Measurements from ENCODE around the gene CTDNEP1. TPM values are rescaled to one million over a fixed set of nuclear protein-coding genes. Genes with fewer than 3 reads are reported as not detected.

Gene CTDNEP1
- total RNA-seq, 1 donor from 2014 or later = 103 TPM

GRCh38 chr17:7211491-7212273, 39.9 kb downstream of the CTDNEP1 start:
- Mint-ChIP-seq H3K27me3 (ENCODE audit: low read depth, unreplicated experiment) (no peaks in the 10 kb centered on the region), H3K9me3 (ENCODE audit: unreplicated experiment) (no peaks in the 10 kb centered on the region), H3K36me3 (ENCODE audit: low read depth, unreplicated experiment) (peaks cover 12% of the 10 kb centered on the region), H3K4me1 (ENCODE audit: low read depth, unreplicated experiment) (peaks cover 37% of the 10 kb centered on the region), H3K4me3 (ENCODE audit: unreplicated experiment) (peak overlapping the region; percentile 61), H3K27ac (ENCODE audit: unreplicated experiment) (no peak overlapping the region)
- peaks cover 36% of the 10 kb centered on the region for H3K4me1 ChIP-seq (ENCODE audit: insufficient read depth, low read length)
- no peak overlapping the region for H2AFZ ChIP-seq (ENCODE audit: low read depth, low read length)
- TF ChIP-seq, protein P1, sequence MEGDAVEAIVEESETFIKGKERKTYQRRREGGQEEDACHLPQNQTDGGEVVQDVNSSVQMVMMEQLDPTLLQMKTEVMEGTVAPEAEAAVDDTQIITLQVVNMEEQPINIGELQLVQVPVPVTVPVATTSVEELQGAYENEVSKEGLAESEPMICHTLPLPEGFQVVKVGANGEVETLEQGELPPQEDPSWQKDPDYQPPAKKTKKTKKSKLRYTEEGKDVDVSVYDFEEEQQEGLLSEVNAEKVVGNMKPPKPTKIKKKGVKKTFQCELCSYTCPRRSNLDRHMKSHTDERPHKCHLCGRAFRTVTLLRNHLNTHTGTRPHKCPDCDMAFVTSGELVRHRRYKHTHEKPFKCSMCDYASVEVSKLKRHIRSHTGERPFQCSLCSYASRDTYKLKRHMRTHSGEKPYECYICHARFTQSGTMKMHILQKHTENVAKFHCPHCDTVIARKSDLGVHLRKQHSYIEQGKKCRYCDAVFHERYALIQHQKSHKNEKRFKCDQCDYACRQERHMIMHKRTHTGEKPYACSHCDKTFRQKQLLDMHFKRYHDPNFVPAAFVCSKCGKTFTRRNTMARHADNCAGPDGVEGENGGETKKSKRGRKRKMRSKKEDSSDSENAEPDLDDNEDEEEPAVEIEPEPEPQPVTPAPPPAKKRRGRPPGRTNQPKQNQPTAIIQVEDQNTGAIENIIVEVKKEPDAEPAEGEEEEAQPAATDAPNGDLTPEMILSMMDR (IDR thresholded peaks at IDR 0.05; ENCODE audit: insufficient read depth, low read depth, low read length) = no peak
- DNase-seq (ENCODE audit: low read depth) (no peak), FAIRE-seq (no peak)
- H3K9me3 ChIP-seq (ENCODE audit: insufficient read depth, low read depth, low read length) = no peaks in the 10 kb centered on the region
- peak overlapping the region; percentile 70 for H3K4me2 ChIP-seq (ENCODE audit: low read length)
- H3K27me3 ChIP-seq (ENCODE audit: insufficient read depth, low read length) = no peaks in the 10 kb centered on the region
- no peak overlapping the region for H3K27ac ChIP-seq (ENCODE audit: low read depth, low read length)
- no peaks in the 10 kb centered on the region for H3K36me3 ChIP-seq (ENCODE audit: insufficient read depth, low read length)
- H4K20me1 ChIP-seq (ENCODE audit: insufficient read depth, low read length) = peaks cover 86% of the 10 kb centered on the region
- no peak overlapping the region for H3K9ac ChIP-seq (ENCODE audit: low read length)
- H3K79me2 ChIP-seq (ENCODE audit: insufficient read depth, low read length) = peaks cover 75% of the 10 kb centered on the region
- H3K4me3 ChIP-seq (ENCODE audit: insufficient read depth, low read depth, low read length) = no peak overlapping the region

DNA sequence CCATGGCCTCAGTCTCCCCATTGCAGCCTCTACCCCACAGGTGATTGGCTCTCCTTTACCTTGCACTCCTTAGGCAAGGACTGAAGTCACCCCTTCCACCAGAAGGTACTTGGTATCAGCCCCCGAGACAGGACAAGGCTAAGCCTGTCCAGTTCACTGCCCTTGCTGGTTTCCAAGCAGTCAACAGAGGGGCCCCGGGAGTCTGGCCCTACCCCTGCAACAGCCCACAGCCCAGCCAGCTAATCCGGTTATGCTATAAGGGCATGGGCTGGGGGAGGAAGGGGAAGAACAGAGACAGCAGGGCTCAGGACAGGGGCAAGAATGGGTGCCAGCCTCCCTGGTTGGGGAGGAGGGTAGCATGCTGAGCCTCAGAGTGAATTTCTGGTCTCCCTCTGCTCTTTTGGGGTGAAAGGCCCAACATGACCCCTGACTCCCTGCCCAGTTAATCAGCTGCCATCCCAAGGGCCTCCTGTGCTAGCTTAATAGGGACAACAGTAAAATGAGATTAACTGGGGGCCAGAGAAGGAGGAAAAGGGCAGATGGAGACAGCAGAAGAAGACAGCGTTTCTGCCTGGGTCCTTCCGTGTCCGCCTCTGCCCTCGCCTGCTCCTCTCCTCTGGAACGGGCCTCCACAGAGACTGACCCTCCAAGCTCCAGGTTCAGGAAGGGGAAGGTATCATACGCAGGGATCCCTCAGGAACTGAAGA, 42.6 kb downstream of the CTDNEP1 start:
- no peak for DNase-seq (ENCODE audit: low read depth)
- H3K79me2 ChIP-seq (ENCODE audit: insufficient read depth, low read length) = peaks cover 68% of the 10 kb centered on the region
- H3K27me3 ChIP-seq (ENCODE audit: insufficient read depth, low read length) = no peaks in the 10 kb centered on the region
- H3K36me3 Mint-ChIP-seq (ENCODE audit: low read depth, unreplicated experiment) = peaks cover 16% of the 10 kb centered on the region
- H4K20me1 ChIP-seq (ENCODE audit: insufficient read depth, low read length) = peaks cover 81% of the 10 kb centered on the region
- H3K9me3 ChIP-seq (ENCODE audit: insufficient read depth, low read depth, low read length) = no peaks in the 10 kb centered on the region
- TF ChIP-seq, protein P1 (IDR thresholded peaks at IDR 0.05; ENCODE audit: insufficient read depth, low read depth, low read length) = no peak
- TF ChIP-seq EZH2 (IDR thresholded peaks at IDR 0.05; ENCODE audit: insufficient read depth, low read length) = no peak
- H3K4me2 ChIP-seq (ENCODE audit: low read length) = no peak overlapping the region
- H3K9ac ChIP-seq (ENCODE audit: low read length) = no peak overlapping the region
- FAIRE-seq = no peak
- H3K4me1 Mint-ChIP-seq (ENCODE audit: low read depth, unreplicated experiment) = peaks cover 42% of the 10 kb centered on the region
- H3K4me1 ChIP-seq (ENCODE audit: insufficient read depth, low read length) = peaks cover 32% of the 10 kb centered on the region
- H3K36me3 ChIP-seq (ENCODE audit: insufficient read depth, low read length) = no peaks in the 10 kb centered on the region
- no peak overlapping the region for H3K4me3 ChIP-seq (ENCODE audit: insufficient read depth, low read depth, low read length)
- H3K9me3 Mint-ChIP-seq (ENCODE audit: unreplicated experiment) = no peaks in the 10 kb centered on the region
- H2AFZ ChIP-seq (ENCODE audit: low read depth, low read length) = no peak overlapping the region
- H3K27me3 Mint-ChIP-seq (ENCODE audit: low read depth, unreplicated experiment) = no peaks in the 10 kb centered on the region
- H3K27ac Mint-ChIP-seq (ENCODE audit: unreplicated experiment) = no peak overlapping the region
- no peak overlapping the region for H3K4me3 Mint-ChIP-seq (ENCODE audit: unreplicated experiment)
- no peak overlapping the region for H3K27ac ChIP-seq (ENCODE audit: low read depth, low read length)

All from astrocyte (in vitro differentiated cells and primary cell).